ENCODE results near the gene PTPRR.

GRCh38 chr12:70842942-70843341 is 77.6 kb downstream of the PTPRR start:
- TF ChIP-seq, protein P1, sequence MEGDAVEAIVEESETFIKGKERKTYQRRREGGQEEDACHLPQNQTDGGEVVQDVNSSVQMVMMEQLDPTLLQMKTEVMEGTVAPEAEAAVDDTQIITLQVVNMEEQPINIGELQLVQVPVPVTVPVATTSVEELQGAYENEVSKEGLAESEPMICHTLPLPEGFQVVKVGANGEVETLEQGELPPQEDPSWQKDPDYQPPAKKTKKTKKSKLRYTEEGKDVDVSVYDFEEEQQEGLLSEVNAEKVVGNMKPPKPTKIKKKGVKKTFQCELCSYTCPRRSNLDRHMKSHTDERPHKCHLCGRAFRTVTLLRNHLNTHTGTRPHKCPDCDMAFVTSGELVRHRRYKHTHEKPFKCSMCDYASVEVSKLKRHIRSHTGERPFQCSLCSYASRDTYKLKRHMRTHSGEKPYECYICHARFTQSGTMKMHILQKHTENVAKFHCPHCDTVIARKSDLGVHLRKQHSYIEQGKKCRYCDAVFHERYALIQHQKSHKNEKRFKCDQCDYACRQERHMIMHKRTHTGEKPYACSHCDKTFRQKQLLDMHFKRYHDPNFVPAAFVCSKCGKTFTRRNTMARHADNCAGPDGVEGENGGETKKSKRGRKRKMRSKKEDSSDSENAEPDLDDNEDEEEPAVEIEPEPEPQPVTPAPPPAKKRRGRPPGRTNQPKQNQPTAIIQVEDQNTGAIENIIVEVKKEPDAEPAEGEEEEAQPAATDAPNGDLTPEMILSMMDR (IDR thresholded peaks at IDR 0.05) = no peak
- TF ChIP-seq POLR2A (IDR thresholded peaks at IDR 0.05) = no peak
- TF ChIP-seq POLR2AphosphoS5 (IDR thresholded peaks at IDR 0.05) = no peak

All from breast epithelium (tissue), 3 donors.